Panc1 (cell line): Measurements from ENCODE around the gene CCDC85C. TPM values are rescaled to one million over a fixed set of nuclear protein-coding genes. Genes with fewer than 3 reads are reported as not detected.

ENCODE experiments used
- ATAC-seq: fragments of 200-7000 bp; cut with Tn5 transposase; 2 replicates; pipeline ENCODE4 v1.9.1; 2020; ENCODE audit warnings: mild to moderate bottlenecking, moderate library complexity
- BruUV-seq: library from RNA; stranded (reverse); fragments of 400-500 nt; replicated peaks from 2 replicates; lab custom pipeline; 2021; lab: Mats Ljungman, UMichigan
- CTCF ChIA-PET: fragments of 300-600 bp; sonication (Branson Sonifier 250); formaldehyde crosslinking; loops from one replicate; lab custom pipeline; 2022; ENCODE audit warnings: antibody characterized with exemption; lab: Charles Lee
- POLR2A ChIA-PET: fragments of 300-600 bp; sonication (Branson Sonifier 250); formaldehyde crosslinking; loops from one replicate; lab custom pipeline; 2022; ENCODE audit warnings: antibody characterized with exemption; lab: Charles Lee
- DNase-seq: peaks from one replicate; pipeline ENCODE4 v3.0.0-alpha.2; 2010; ENCODE audit warnings: low read depth, low spot score
- H3K27ac ChIP-seq: 2 replicates; pipeline ENCODE4 v1.5.1; 2011; ENCODE audit warnings: mild to moderate bottlenecking, low read length, inconsistent platforms
- H3K27me3 ChIP-seq: fragments of 200-500 bp; sonication (Bioruptor generic); 2 replicates; pipeline ENCODE4 v1.6.0; 2014; ENCODE audit warnings: low read length, inconsistent platforms; ENCODE audit not compliant: control insufficient read depth, insufficient read depth
- H3K36me3 ChIP-seq: fragments of 200-500 bp; sonication (Bioruptor generic); 2 replicates; pipeline ENCODE4 v1.5.1; 2014; ENCODE audit warnings: inconsistent platforms, mild to moderate bottlenecking, low read length, moderate library complexity; ENCODE audit not compliant: control insufficient read depth, insufficient read depth
- H3K4me1 ChIP-seq: 2 replicates; pipeline ENCODE4 v1.5.1; 2011; ENCODE audit warnings: inconsistent platforms, mild to moderate bottlenecking, low read length, moderate library complexity; ENCODE audit not compliant: control insufficient read depth, insufficient read depth
- H3K4me3 ChIP-seq, 2 experiments: 2 replicates each; pipeline ENCODE4 v1.5.1; 2011 to 2012; ENCODE audit warnings: low read depth in 2 of 2, low read length in 2 of 2, mild to moderate bottlenecking in 2 of 2, inconsistent platforms in 1 of 2, moderate library complexity in 1 of 2
- H3K9me3 ChIP-seq: fragments of 200-500 bp; sonication (Bioruptor generic); 2 replicates; pipeline ENCODE4 v1.5.1; 2014; ENCODE audit warnings: low read depth, mild to moderate bottlenecking, inconsistent platforms, low read length, moderate library complexity; ENCODE audit not compliant: control insufficient read depth, insufficient read depth
- CTCF ChIP-seq: fragments of 450-650 bp; IDR thresholded peaks from 2 replicates; pipeline ENCODE4 v1.5.1; 2017; ENCODE audit warnings: mild to moderate bottlenecking
- POLR2AphosphoS5 ChIP-seq: IDR thresholded peaks from 2 replicates; pipeline ENCODE4 v1.6.1; 2012; ENCODE audit warnings: mild to moderate bottlenecking, low read depth, low read length, moderate library complexity
- REST ChIP-seq, 2 experiments: IDR thresholded peaks; 2 replicates each; pipeline ENCODE4 v1.6.1; 2011 to 2012; ENCODE audit warnings: low read depth in 2 of 2, control low read depth in 1 of 2, low read length in 1 of 2, mild to moderate bottlenecking in 1 of 2, moderate library complexity in 1 of 2; ENCODE audit not compliant: insufficient read depth in 1 of 2
- SIN3A ChIP-seq: IDR thresholded peaks from 2 replicates; pipeline ENCODE4 v1.6.1; 2012; ENCODE audit warnings: low read depth, mild to moderate bottlenecking, low read length, moderate library complexity, borderline replicate concordance; ENCODE audit not compliant: insufficient read depth
- TCF7L2 ChIP-seq: IDR thresholded peaks from 2 replicates; pipeline ENCODE4 v1.6.1; 2011; ENCODE audit warnings: mild to moderate bottlenecking, low read depth, low read length, inconsistent platforms
- in situ Hi-C: cut with HindIII; loops from 2 replicates; pipeline ENCODE4 v1.10.0; 2016; ENCODE audit warnings: low sequenced_read_pairs, low pct_unique_long_range_greater_than_20kb
- intact Hi-C: fragments of 100-400 bp; cut with micrococcal nuclease; formaldehyde crosslinking; loops from one replicate; pipeline ENCODE4 v1.10.0; 2022; ENCODE audit not compliant: unreplicated experiment
- total RNA-seq: library from RNA; stranded (reverse); gene quantifications from one replicate; pipeline ENCODE4 v1.2.1, GENCODE V29; 2021; ENCODE audit not compliant: unreplicated experiment

Gene CCDC85C
- total RNA-seq, 1 experiment from 2014 or later = 96.6 TPM

- ATAC-seq (no peak), DNase-seq (no peak)
- Histone ChIP-seq H3K4me1 (peaks cover 36% of the 10 kb centered on the region), H3K4me3 (no peak overlapping the region), H3K9me3 (no peaks in the 10 kb centered on the region), H3K27me3 (no peaks in the 10 kb centered on the region), H3K36me3 (no peaks in the 10 kb centered on the region), H3K27ac (no peak overlapping the region; the same call in 1 of the 2 replicates)
- TF ChIP-seq TCF7L2 (no peak), POLR2AphosphoS5 (no peak), REST (IDR thresholded peaks at IDR 0.05; ENCODE audit: insufficient read depth in 1 of 2, low read depth in 2 of 2, low read length in 1 of 2) (no peak), CTCF (no peak)
- BruUV-seq = no TSS peak
- intact Hi-C loops = no loop called here
- POLR2A ChIA-PET = no interaction called here
- in situ Hi-C loops = no loop called here
- CTCF ChIA-PET = no interaction called here
These were observed 22.6 kb downstream of the CCDC85C start for GRCh38 chr14:99581374-99581773.

- intact Hi-C loops (no loop called here), in situ Hi-C loops (no loop called here)
- POLR2A ChIA-PET = interaction anchor here (0.5 kb wide), 1 partner anchor 25 kb away, joined by 6 read pairs; no protein-coding TSS in a partner anchor
- no peaks in the 10 kb centered on the region for H3K9me3 ChIP-seq
- no peaks in the 10 kb centered on the region for H3K36me3 ChIP-seq
- H3K27ac ChIP-seq = peak overlapping the region; percentile 74
- DNase-seq (no peak), ATAC-seq (peak; percentile 24; the same call in 1 of the 2 replicates)
- TF ChIP-seq SIN3A = no peak
- no peak for TF ChIP-seq TCF7L2
- TF ChIP-seq CTCF = no peak
- no peak for TF ChIP-seq POLR2AphosphoS5
- TF ChIP-seq REST (IDR thresholded peaks at IDR 0.05; ENCODE audit: insufficient read depth in 1 of 2, low read depth in 2 of 2, low read length in 1 of 2) = no peak
- no peaks in the 10 kb centered on the region for H3K27me3 ChIP-seq
- H3K4me1 ChIP-seq = peaks cover 49% of the 10 kb centered on the region
- CTCF ChIA-PET = interaction anchor here (0.6 kb wide), 1 partner anchor 1108 kb away, joined by 6 read pairs; no protein-coding TSS in a partner anchor
- H3K4me3 ChIP-seq = no peak overlapping the region
- no TSS peak for BruUV-seq
These were observed 24.0 kb downstream of the CCDC85C start for GRCh38 chr14:99579903-99580571.
